Upper lobe of left lung (tissue), 6 donors: ENCODE results near the gene PKDCC. TPM values are rescaled to one million over a fixed set of nuclear protein-coding genes. Genes with fewer than 3 reads are reported as not detected.

Experiments
- ATAC-seq, 2 donors: fragments of 200-7000 bp; cut with Tn5 transposase; one replicate each; pipeline ENCODE4 v1.9.1; 2022; ENCODE audit warnings: mild to moderate bottlenecking in 2 of 2, moderate library complexity in 2 of 2; ENCODE audit not compliant: low FRiP score in 2 of 2
- DNase-seq, 2 donors: peaks; one replicate each; pipeline ENCODE4 v3.0.0-alpha.2; 2019 to 2020
- H3K27ac ChIP-seq, 4 donors: fragments of 200-600 bp; sonication (generic); one replicate each; pipeline ENCODE4 v1.5.1; 2016 to 2019
- H3K27me3 ChIP-seq, 4 donors: fragments of 200-600 bp; sonication (generic); one replicate each; pipeline ENCODE4 v1.5.1; 2017 to 2019
- H3K36me3 ChIP-seq, 4 donors: fragments of 200-600 bp; sonication (generic); one replicate each; pipeline ENCODE4 v1.5.1; 2016 to 2019
- H3K4me1 ChIP-seq, 4 donors: fragments of 200-600 bp; sonication (generic); one replicate each; pipeline ENCODE4 v1.5.1; 2018 to 2019
- H3K4me3 ChIP-seq, 4 donors: fragments of 200-600 bp; sonication (generic); one replicate each; pipeline ENCODE4 v1.5.1; 2017 to 2019; ENCODE audit warnings: mild to moderate bottlenecking in 2 of 4, moderate library complexity in 1 of 4
- H3K9me3 ChIP-seq, 4 donors: fragments of 200-600 bp; sonication (generic); one replicate each; pipeline ENCODE4 v1.5.1; 2018 to 2019
- CTCF ChIP-seq, 6 experiments: fragments of 450-650 bp in 4 of 6; fragments of 200-600 bp in 2 of 6; sonication (generic) in 2 of 6; IDR thresholded peaks; one replicate each; pipeline ENCODE4 v1.5.1; 2016 to 2019; ENCODE audit warnings: antibody characterized with exemption in 6 of 6
- EP300 ChIP-seq, 4 donors: sonication (generic); formaldehyde crosslinking; IDR thresholded peaks; one replicate each; pipeline ENCODE4 v1.5.1; 2017; ENCODE audit warnings: antibody characterized with exemption in 4 of 4, control low read depth in 2 of 4
- POLR2A ChIP-seq, 4 donors: fragments of 450-650 bp; IDR thresholded peaks; one replicate each; pipeline ENCODE4 v1.5.1; 2016 to 2017; ENCODE audit warnings: antibody characterized with exemption in 4 of 4, mild to moderate bottlenecking in 2 of 4
- POLR2AphosphoS5 ChIP-seq, 2 donors: sonication (generic); formaldehyde crosslinking; IDR thresholded peaks; one replicate each; pipeline ENCODE4 v1.5.1; 2017; ENCODE audit warnings: antibody characterized with exemption in 2 of 2
- WGBS, 2 donors: methylation state at CpG; one replicate each; pipeline ENCODE4 v1.1.5; 2017 to 2018; 5-methylcytosine and 5-hydroxymethylcytosine counted together
- total RNA-seq, 6 donors: library from RNA; depleted of rRNA in 4 of 6; stranded (reverse); fragments of >200 nt in 4 of 6; gene quantifications; one replicate each; pipeline versions ENCODE4 v1.1.0 to v1.2.1, GENCODE V29; 2016 to 2021
- donor health status: DM: no; HTN: no; CAD: no; lungs with moderate emphysema.
- donor health status: DM: no; HTN: yes; CAD: no; lungs with severe emphysema.

PKDCC gene
- total RNA-seq, 6 donors from 2014 or later, result 65.0 to 156 (median 95.9) TPM

- Histone ChIP-seq H3K36me3 (no peaks in the 10 kb centered on the region), H3K4me1 (peaks cover 40 to 74% (median 52%) of the 10 kb centered on the region in 4 donors), H3K4me3 (peak overlapping the region in 3 of 4 donors; percentile 43 to 61 (median 51)), H3K27ac (peak overlapping the region; percentile 77 to 92 (median 84)), H3K9me3 (peaks cover 0 to 3% (median 0%) of the 10 kb centered on the region in 4 donors), H3K27me3 (no peaks in the 10 kb centered on the region)
- TF ChIP-seq POLR2AphosphoS5 (IDR thresholded peaks at IDR 0.05), result no peak
- no peak for TF ChIP-seq EP300 (IDR thresholded peaks at IDR 0.05)
- no peak for TF ChIP-seq POLR2A (IDR thresholded peaks at IDR 0.05)
- TF ChIP-seq CTCF (IDR thresholded peaks at IDR 0.05), result no peak
- ATAC-seq (peak; percentile 26 to 32), DNase-seq (peak; percentile 73 to 88)
- WGBS, 2 donors, result 47 to 55% methylated on average over 15 to 23 of the region's 25 CpGs
Measured at GRCh38 chr2:42102591-42103450, 55.0 kb downstream of the PKDCC start.

- ATAC-seq (no peak), DNase-seq (no peak)
- no peak for TF ChIP-seq POLR2AphosphoS5 (IDR thresholded peaks at IDR 0.05)
- no peak for TF ChIP-seq POLR2A (IDR thresholded peaks at IDR 0.05)
- TF ChIP-seq EP300 (IDR thresholded peaks at IDR 0.05), result no peak
- no peak for TF ChIP-seq CTCF (IDR thresholded peaks at IDR 0.05)
- H3K27me3 ChIP-seq, result no peaks in the 10 kb centered on the region
- H3K9me3 ChIP-seq, result peaks cover 0 to 3% (median 0%) of the 10 kb centered on the region in 4 donors
- no peaks in the 10 kb centered on the region for H3K36me3 ChIP-seq
- 61 to 76% methylated on average over 3 of the region's 3 CpGs for WGBS, 2 donors
- H3K4me1 ChIP-seq, result peaks cover 37 to 66% (median 45%) of the 10 kb centered on the region in 4 donors
- H3K27ac ChIP-seq, result peak overlapping the region in 3 of 4 donors; percentile 74 to 92 (median 86)
- no peak overlapping the region for H3K4me3 ChIP-seq
Measured at GRCh38 chr2:42103829-42104228, 56.0 kb downstream of the PKDCC start.

- ATAC-seq, result no peak
- no peak for DNase-seq
- TF ChIP-seq POLR2AphosphoS5 (IDR thresholded peaks at IDR 0.05), result no peak
- no peak for TF ChIP-seq CTCF (IDR thresholded peaks at IDR 0.05)
- TF ChIP-seq EP300 (IDR thresholded peaks at IDR 0.05), result no peak
- no peak for TF ChIP-seq POLR2A (IDR thresholded peaks at IDR 0.05)
- Histone ChIP-seq H3K4me1 (peaks cover 29 to 58% (median 40%) of the 10 kb centered on the region in 4 donors), H3K27ac (peak overlapping the region; percentile 74 to 86 (median 80)), H3K27me3 (no peaks in the 10 kb centered on the region), H3K36me3 (no peaks in the 10 kb centered on the region), H3K4me3 (no peak overlapping the region), H3K9me3 (peaks cover 0 to 3% (median 0%) of the 10 kb centered on the region in 4 donors)
- WGBS, 2 donors, result 86 to 92% methylated on average over 5 of the region's 5 CpGs
Measured at GRCh38 chr2:42104621-42105020, 56.8 kb downstream of the PKDCC start.

GRCh38 chr2:42105330-42106256 lies 57.8 kb downstream of the PKDCC start:
- DNase-seq, result peak in 1 of 2 donors; percentile 74
- Histone ChIP-seq H3K36me3 (no peaks in the 10 kb centered on the region), H3K27me3 (no peaks in the 10 kb centered on the region), H3K27ac (peak overlapping the region; percentile 74 to 86 (median 80)), H3K4me1 (peaks cover 29 to 54% (median 40%) of the 10 kb centered on the region in 4 donors), H3K9me3 (no peaks in the 10 kb centered on the region), H3K4me3 (no peak overlapping the region)
- no peak for TF ChIP-seq CTCF (IDR thresholded peaks at IDR 0.05)
- TF ChIP-seq POLR2AphosphoS5 (IDR thresholded peaks at IDR 0.05), result peak in 1 of 2 donors; percentile 50
- peak in 1 of 4 donors; percentile 28 for TF ChIP-seq POLR2A (IDR thresholded peaks at IDR 0.05)
- peak in 1 of 4 donors; percentile 38 for TF ChIP-seq EP300 (IDR thresholded peaks at IDR 0.05)
- WGBS, 2 donors, result 53 to 63% methylated on average over 14 of the region's 14 CpGs
- ATAC-seq, result peak; percentile 34 to 46
